ENCODE measurements around the gene SDHAF1.

SDHAF1 gene

DNA sequence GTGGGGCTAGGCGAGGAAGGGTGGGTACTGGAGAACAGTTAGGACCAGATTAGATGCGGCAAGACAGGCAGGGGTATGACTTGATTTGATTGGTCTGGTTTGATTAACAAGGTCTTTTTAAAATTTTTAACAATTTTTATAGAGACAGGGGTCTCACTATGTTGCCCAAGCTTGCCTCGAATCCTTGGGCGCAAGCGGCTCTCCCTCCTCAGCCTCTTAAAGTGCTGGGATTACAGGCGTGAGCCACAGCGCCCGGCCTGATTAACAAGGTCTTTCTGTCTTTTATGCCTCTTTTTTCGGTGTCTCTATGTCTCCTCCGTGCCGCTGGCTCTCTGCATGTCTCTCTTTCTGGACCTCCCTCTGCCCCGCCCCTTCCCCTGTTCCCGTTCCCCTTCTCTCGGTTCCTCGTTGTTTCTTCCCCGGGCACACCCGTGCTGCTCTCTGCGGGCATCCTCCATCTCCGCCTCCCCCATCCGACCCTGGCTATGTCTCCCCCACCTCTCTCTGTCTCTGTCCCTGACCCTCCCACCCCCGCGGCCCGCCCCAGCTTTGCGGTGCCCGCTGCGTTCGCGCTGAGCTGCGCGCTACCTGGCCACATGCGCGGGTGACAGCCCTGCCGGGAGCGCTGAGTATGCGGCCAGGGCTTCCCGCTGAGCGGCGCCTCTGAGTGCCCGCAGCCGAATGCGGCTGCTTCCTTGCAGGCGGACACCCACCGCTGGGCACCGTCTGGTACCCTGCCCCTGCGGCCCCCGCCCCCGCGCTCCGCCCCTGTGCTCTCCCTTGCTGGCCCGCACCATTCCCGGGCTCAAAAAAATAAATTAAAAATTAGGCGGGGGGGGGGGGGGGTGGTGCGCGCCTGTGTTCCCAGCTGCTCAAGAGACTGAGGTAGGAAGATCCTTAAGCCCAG, 8.1 kb upstream of the SDHAF1 start:
- DNase-seq (ENCODE audit: low read depth) = no peak

DNA sequence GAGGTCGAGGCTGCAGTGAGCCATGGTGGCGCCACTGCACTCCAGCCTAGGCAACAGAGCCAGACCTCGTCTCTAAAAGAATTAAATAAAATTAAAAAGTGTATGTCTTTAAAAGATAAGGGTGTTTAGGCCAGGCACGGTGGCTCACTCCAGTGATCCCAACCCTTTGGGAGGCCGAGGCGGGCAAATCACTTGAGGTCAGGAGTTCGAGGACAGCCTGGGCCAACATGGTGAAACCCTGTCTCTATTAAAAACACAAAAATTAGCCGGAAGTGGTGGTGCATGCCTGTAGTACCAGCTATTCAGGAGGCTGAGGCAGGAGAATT, 7.5 kb upstream of the SDHAF1 start:
- no peak for DNase-seq (ENCODE audit: low read depth)

DNA sequence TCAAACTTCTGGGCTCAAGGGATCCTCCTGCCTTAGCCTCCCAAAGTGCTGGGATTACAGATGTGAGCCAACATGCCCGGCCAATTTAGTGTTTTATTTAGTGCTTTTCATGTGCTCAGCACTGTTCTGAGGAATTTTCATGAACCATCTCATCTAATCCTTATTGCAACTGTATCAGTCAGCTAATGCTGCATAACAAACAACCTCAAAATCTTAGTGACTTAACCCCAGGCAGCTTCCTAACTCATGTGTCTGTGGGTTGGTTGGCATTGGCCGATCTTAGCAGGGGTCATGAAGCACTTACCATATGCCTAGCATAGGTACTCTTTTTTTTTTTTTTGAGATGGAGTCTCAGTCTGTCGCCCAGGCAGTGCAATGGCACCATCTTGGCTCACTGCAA, 6.2 kb upstream of the SDHAF1 start:
- DNase-seq (ENCODE audit: low read depth) = no peak

DNA sequence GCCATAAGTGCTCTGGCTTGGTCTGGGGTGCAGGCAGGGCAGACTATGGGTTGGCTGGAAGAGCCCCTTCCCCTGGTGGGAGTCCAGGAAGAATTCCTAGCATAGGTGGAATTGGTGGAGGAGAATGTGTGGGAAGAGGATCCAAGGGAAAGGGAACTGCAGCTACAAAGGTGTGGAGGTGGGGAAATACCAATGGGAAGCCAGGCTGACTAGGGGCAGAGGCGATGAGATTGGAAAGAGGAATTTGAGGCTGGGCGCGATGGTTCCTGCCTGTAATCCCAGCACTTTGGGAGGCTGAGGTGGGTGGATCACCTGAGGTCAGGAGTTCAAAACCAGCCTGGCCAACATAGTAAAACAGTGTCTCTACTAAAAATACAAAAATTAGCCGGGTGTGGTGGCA, 4.8 kb upstream of the SDHAF1 start:
- no peak for DNase-seq (ENCODE audit: low read depth)

DNA sequence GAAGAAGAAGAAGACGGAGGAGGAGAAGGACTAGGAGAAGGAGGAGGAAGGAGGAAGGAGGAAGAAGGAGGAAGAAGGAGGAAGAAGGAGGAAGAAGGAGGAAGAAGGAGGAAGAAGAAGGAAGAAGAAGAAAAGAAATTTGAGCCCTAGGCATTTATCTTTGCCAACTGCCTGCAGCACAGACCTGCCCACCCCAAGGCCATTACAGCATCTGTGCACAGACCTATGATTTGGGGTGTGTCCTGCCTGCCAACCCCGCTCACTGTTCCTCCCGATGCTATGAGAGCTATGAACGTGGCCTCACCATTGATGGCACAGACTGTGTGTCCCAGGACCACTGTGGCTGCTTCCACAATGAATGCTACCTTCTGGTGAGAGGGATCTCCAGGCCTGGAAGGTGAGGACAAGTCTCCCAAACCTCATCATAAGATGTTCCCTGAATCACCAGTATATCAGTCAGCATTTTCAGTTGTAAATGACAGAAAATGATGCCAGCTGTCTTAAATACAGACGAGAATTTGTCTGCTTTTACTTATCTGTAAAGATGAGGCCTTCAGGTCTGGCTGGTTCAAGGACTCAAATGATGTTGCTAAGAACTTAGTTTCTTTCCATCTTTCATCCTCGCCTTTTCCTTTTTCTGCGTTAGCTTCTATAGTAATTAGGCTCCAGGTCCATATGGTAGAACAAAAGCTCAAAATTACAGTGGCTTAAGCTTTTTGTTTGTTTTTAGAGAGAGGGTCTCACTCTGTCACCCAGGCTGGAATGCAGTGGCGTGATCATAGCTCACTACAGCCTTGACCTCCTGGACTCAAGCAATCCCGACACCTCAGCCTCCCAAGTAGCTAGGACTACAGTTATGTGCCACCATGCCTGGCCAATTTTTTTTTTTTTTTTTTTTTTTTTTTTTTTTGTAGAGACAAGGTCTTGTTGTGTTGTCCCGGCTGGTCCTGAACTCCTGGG, 3.9 kb upstream of the SDHAF1 start:
- no peak for DNase-seq (ENCODE audit: low read depth)

DNA sequence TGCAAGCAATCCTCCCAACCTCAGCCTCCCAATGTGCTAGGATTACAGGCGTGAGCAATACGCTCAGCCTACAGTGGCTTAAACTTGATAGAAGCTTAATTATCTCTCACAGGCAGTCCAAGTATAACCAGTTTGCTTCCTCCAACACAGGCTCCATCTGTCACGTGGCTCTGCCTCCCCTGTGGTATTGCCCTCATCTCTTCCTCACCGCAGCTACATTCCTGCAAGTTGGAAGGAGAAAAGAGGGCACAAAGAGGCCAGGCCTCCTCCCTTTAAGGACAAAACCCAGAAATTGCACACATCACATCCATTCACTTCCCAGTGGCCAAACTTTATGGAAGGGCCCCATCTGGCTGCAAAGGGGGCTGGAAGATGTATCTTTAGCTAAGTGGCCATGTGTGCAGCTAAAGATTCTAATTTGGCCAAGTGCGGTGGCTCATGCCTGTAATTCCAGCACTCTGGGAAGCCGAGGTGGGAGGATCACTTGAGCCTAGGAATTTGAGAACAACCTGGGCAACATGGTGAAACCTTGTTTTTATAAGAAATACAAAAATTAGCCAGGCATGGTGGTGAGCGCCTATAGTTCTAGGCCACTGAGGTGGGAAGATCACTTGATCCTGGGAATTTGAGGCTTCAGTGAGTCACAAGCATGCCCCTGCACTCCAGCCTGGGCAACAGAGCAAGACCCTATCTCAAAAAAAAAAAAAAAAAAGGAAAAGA, 3.1 kb upstream of the SDHAF1 start:
- DNase-seq (ENCODE audit: low read depth) = no peak

DNA sequence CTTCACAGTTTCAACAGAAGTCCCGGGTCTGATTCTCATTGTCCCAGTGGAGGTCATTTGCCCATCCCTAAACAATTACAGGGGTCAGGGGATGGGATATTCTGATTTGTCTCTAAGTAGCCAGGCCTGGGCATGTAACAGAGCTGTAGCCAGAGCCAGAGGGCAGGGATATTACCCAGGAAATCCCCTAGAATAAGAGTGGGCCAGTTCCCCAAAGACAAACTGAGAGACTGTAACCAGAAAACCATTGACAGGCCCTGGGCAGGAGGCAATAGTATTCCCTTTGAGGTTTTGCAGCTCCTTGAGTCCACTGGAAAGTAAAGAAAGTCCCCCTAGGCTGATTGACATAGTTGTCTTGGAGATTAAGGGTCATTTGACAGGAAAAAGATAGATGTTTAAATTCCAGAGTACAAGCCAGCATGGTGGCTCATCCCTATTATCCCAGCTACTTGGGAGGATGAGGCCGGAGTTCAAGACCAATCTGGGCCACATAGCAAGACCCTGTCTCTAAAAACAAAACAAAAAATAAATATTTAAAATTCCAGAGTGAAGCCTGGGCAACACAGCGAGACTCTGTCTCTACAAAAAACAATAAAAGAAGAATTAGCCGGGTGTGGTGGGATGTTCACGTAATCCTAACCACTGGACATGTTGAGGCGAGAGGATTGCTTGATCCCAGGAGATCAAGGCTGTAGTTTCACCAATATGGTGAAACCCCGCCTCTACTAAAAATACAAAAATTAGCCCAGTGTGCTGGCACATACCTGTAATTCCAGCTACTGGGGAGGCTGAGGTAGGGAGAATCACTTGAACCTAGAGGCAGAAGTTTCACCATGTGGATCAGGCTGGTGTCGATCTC, 1.9 kb upstream of the SDHAF1 start:
- DNase-seq (ENCODE audit: low read depth) = no peak

DNA sequence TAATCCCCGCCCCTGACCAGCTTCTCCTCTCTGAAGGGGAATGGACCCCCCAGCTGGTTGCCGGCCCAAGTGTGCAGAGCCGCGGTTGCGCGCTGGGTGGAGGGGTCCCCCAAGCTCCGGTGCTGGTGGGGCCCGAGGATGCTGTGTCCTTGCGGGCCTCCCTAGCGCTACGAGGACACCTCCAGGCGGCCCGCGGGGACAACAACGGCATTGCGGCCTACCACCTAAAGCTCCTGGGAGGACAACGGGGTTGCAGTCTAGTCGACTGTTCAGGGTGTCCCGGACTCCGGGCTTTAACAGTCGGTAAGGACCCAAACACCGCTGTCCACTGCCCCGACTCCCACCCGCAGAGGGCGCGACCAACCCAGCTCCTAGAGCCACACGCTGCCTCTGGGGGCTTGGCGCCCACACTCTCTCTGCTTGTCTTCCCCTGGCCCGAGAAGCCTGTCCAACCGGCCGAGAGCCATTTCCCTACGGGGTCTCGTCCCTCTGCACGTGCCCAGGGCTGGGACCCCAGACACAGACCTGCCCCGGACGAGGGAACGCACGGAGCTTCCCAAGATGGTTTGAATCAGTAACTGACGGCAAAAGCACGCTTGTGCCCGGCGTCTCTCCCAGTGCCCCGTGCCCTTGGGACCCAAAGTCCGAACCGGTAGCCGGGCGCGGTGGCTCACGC, 927 bp upstream of the SDHAF1 start:
- DNase-seq (ENCODE audit: low read depth) = no peak

DNA sequence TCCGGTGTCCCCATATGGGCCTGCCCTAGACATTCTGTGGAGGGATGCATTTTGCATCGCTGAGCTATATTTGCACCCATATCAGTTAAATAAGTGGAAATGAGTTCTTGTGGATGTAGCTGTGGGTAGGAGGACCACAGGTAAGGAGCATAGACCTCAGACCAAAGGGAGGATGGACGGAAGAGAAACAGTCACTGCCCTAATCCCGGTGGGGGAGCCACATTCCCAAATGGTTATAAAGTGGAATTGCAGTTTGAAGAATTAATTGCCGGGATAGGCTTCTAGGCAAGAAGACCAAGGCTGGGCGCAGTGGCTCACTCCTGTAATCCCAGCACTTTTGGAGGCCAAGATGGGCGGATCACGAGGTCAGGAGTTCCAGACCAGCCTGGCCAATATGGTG, 1.8 kb downstream of the SDHAF1 start:
- no peak for DNase-seq (ENCODE audit: low read depth)

DNA sequence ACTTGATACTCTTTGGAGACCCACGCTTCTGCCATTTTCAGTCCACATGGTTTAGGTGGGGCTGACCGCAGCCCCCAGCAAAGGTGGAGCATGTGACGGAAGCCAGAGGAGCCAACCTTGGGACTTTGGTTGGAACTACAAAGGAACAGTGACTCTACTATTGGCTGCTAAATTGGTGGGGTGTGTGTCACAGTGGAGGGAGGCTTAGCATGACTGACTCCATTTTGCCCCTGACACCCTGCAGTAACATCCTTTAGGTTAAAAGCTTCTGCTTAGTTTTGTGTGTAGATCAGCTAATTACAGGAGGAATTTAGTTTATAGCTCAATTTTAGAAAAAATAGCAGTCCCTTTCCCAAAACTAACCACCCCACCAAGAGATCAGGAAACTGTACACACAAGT, 6.6 kb downstream of the SDHAF1 start:
- DNase-seq (ENCODE audit: low read depth) = no peak

DNA sequence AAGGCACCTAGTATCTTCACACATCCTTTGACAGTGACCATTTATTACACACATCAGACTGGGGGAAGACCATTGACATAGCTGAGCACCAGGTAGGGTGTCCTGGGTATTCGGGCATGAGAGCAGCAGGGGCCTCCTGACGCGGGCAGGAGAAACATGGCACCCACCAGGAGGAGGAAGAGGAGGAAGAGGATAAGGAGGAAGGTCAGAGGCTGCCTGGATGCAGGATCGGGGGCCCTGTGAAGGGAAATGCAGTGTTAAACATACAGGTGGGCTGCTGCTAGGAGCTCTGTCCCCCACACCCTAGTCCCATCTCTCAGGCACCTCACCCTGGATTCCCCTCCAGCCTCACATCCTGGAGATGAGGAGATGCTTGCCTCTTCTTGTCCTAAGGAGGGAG, 8.3 kb downstream of the SDHAF1 start:
- no peak for DNase-seq (ENCODE audit: low read depth)

DNA sequence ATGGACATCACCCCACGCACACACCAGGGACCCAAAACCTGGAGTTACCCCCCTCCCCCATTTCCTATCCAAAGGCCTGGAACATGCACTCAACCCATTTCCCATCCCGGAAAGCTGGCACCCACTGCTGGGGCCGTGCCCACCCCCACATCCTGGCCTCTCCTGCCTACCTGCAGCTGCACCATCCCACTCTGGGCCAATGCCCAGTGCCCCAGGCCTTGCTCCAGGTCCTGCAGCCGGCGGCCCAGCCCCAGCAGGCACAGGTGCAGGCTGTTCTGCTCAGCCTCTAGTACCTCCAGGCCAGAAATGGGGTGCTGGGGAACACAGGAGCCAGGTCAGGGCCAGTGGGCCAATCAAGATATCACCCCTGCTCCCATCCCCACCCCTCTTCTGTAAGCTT, 12.0 kb downstream of the SDHAF1 start:
- no peak for DNase-seq (ENCODE audit: low read depth)

DNA sequence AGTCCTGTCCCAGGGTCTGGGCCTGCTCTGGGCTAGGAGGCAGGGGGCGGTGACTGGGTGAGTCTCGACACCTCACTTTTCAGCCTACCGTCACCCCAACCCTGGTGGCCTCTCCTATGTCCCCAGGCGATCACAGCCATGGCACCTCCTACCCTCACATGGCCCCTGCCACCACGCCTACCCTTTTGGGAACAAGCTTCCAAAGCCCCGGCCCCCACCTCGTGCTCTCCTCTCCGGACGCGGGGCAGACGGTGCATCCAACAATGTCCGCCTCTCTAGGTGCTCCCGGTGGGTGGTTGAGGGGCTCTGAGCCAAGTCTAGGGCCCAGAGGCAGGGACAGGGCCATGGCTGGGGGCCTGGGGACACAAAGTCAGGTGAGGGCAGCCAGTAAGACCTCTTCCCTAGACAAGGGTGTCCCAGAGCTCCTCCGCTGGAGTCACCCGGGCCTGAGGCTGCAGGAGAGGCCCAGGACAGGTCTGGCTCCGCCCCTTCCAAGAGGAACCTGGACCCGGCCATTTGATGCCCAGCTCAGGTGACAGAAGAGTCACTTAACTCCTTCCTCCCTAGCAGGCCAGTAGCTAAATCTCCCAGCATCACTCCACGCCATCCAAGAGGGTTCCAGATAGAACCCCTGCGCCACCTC, 13.5 kb downstream of the SDHAF1 start, which contains the start of gene SYNE4:
Gene SYNE4 (minus strand): TSS at position 478 of the 643 bp plus-strand sequence. CDS start 132 bp downstream, at position 346.
- DNase-seq (ENCODE audit: low read depth) = no peak

DNA sequence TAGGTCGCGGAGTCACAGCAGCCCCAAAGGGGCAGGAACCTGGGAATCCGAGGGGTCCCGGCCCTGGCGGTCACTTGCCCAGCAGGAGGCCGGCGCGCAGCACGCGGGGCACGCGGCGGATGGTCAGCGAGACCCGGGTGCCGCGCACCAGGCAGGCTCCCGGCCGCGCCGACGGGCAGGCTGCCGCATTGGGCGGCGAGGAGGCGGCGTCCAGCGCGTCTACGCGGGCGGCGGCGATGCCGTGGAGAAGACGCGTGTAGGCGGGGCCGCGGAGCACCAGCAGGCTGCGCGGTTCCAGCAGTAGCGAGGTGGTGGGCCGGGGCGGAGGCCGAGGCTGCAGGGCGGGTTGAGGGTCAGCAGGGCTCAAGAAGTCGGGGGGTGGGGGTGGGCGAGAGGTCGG, 14.2 kb downstream of the SDHAF1 start:
- no peak for DNase-seq (ENCODE audit: low read depth)

DNA sequence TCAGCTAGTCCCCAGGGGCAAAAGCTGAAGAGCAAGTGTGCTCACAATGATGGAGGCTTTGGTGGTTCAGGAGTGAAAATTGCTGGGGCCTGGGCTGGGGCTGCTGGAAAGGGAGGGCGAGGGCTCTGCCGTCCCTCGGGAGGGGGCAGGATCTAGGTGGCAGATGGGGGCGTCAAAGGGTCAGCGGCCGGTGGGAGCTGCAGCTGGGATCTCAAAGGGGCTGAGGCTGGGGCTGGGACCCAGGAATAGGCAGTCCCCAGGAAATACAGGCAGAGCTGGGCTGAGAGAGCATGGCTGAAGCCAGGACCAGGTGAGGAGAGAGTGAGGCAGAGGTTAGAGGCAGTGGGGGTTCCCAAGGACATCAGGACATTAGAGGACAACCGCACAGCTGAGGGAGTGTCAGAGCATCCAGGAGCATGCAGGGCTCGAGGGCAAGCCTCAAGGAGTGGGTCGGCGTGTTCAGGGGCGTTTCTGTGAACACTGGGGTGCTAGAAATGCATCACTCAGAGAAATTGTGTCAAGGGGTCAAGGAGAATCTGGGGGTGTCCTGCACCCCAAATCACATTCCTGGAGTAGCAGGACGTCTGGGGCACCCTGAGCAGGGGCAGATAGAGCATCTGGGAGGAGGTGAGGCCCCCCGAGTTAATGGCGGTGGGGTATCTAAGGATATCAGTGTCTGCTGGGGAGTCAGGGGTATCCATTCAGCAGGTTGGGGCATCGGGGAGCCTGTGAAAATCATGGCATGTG, 14.8 kb downstream of the SDHAF1 start:
- DNase-seq (ENCODE audit: low read depth) = no peak

DNA sequence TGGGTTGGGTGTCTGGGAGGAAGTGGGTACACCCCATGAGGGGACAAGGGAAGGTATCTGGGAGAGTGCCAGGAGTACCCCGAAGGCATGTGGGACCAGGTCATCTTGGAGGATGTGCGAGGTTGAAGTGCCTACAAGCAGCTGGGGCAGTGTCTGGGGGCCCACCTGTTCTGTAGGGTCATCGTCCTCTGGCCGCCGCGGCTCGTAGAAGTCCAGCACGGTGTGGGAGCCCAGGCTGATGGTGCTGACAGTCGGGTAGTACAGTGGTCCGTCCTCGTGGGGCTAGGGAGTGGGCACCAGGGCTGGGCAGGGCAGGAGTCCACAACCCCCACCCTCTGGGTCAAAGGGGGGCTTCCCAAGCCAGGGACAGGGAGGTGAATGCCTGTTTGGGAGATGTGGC, 15.4 kb downstream of the SDHAF1 start:
- DNase-seq (ENCODE audit: low read depth) = no peak

DNA sequence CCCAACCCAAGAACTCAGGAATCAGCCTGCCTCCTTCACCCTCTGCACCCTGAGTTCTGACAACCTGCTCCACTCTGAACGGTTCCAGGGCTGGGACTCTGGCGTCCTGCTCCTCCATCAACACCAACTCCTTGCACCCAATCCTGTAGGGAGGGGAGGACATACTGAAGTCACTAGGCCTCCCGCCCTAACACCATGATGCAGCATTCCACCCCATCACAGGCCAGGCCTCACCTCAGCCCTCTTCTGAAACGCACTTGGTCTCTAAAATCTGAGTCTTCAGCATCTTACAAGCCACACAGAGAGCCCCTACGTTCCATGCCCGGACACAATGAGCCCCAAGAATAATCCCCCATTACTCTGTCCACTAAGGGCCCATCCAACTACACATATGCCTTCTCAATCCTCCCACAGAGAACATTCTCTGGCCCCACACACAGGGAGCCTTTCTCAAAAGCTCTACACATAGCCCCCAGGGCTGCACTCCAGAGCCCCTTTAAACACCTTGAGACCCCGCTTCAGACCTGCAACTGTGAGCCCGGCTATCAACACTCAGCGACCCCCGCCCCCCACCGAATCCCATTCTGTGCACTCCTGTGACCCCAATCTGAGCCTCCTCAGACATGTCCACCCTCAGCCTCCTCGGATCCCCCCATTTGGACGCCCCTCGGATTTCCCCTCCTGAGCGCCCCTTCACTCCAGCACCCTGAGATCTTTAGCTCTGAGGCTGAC, 18.5 kb downstream of the SDHAF1 start:
- DNase-seq (ENCODE audit: low read depth) = no peak

DNA sequence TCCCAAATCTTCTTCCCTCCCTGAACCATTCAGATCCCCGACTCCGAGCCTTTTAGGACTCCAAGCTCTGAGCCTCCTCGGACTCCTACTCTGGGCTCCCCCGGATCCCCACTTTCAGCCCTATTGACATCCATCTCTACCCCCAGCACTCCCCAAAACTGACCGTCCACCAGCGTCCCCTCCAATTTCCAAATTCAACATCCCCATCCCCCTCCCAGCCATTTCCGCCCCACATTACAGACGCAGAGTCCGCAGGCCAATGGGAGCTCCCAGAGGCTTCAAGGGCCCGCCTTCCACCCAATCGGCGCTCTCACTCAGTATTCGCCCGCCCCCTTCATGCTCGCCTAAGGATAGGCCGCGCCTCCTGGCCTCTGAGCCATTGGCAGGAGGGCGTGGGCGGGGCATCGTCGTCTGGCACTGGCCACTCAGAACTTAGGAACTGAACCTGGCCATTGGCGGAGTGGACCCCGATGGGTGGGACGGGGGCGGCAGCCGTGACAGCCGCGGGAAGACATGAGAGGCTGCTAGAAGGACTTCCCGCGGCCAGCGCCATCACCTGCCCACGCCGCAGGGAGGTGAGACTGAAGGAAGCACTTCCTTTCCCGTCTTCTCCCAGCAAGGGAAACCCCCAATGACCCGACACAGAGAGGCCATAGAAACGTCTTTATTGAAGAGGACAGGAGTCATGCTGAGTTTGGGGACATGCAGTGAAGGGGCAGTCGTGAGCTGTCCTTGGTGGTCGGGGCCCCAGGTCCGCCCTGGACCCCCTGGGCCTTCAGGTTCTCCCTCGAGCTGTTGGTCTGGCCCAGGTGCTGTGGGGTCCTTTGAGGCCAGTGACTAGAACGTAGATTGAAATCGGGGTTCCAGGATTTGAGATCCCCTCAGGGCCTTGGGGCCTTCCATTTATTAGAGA, 19.3 kb downstream of the SDHAF1 start, which contains the start of gene ALKBH6:
Gene ALKBH6 (minus strand): TSS at position 202 of the 913 bp plus-strand sequence. CDS start 816 bp downstream, outside the sequence.
- DNase-seq (ENCODE audit: low read depth) = peak; percentile 99

All from stimulated activated CD8-positive, alpha-beta memory T cell treated with anti-CD3 and anti-CD28 coated beads, Interleukin-7, amount 100 ng/mL, for 24 hours (primary cell).